Effector CD4-positive, alpha-beta T cell (primary cell): Measurements from ENCODE around the gene LAMTOR4.
"Not testable (repeated sequence)": the region's sequence is repeated elsewhere in the genome, so short reads cannot be mapped to it uniquely, and the experiment has no call there.

Experiments
- DNase-seq: peaks from one replicate; pipeline ENCODE4 v3.0.0-alpha.2; 2020

The LAMTOR4 gene

GRCh38 chr7:100173806-100174495, 25.2 kb downstream of the LAMTOR4 start:
- no peak for DNase-seq

- no peak for DNase-seq
Measured at GRCh38 chr7:100174582-100174981, 25.9 kb downstream of the LAMTOR4 start.

- no peak for DNase-seq
Measured at GRCh38 chr7:100175296-100175935, 26.7 kb downstream of the LAMTOR4 start.

GRCh38 chr7:100176096-100177044, 27.7 kb downstream of the LAMTOR4 start:
- DNase-seq = no peak

- peak; percentile 94 for DNase-seq
Measured at GRCh38 chr7:100177045-100178001, 28.6 kb downstream of the LAMTOR4 start, which contains the start of the genes GPC2 and STAG3. Gene GPC2, minus strand, starts transcription at chr7:100177381. Its CDS starts 182 bp downstream, at chr7:100177199. Gene STAG3, plus strand, starts transcription at chr7:100177918. Its CDS starts 2,639 bp downstream, at chr7:100180557.

GRCh38 chr7:100180084-100180483, 31.4 kb downstream of the LAMTOR4 start:
- not testable (repeated sequence) for DNase-seq

GRCh38 chr7:100182616-100183015, 33.9 kb downstream of the LAMTOR4 start:
- DNase-seq = not testable (repeated sequence)

- DNase-seq = not testable (repeated sequence)
Measured at GRCh38 chr7:100183090-100183489, 34.4 kb downstream of the LAMTOR4 start.

- no peak for DNase-seq
Measured at GRCh38 chr7:100185726-100186125, 37.0 kb downstream of the LAMTOR4 start.

- no peak for DNase-seq
Measured at GRCh38 chr7:100189061-100189460, 40.3 kb downstream of the LAMTOR4 start.

- no peak for DNase-seq
Measured at GRCh38 chr7:100190048-100190711, 41.5 kb downstream of the LAMTOR4 start.

- DNase-seq = no peak
Measured at GRCh38 chr7:100191775-100192174, 43.1 kb downstream of the LAMTOR4 start.

- DNase-seq = not testable (repeated sequence)
Measured at GRCh38 chr7:100192281-100192862, 43.7 kb downstream of the LAMTOR4 start.

- DNase-seq = no peak
Measured at GRCh38 chr7:100192969-100193368, 44.3 kb downstream of the LAMTOR4 start.

GRCh38 chr7:100195222-100195621, 46.5 kb downstream of the LAMTOR4 start:
- DNase-seq = no peak

- DNase-seq = not testable (repeated sequence)
Measured at GRCh38 chr7:100195901-100196322, 47.2 kb downstream of the LAMTOR4 start.

- no peak for DNase-seq
Measured at GRCh38 chr7:100198266-100198665, 49.5 kb downstream of the LAMTOR4 start.

- DNase-seq = no peak
Measured at GRCh38 chr7:100200693-100201092, 52.0 kb downstream of the LAMTOR4 start.
